K562 (cell line): ENCODE data around the gene GREB1. TPM values are rescaled to one million over a fixed set of nuclear protein-coding genes. Genes with fewer than 3 reads are reported as not detected.

Experiments used
- ATAC-seq: fragments of 200-7000 bp; cut with Tn5 transposase; 3 replicates; pipeline ENCODE4 v1.9.1; 2020; ENCODE audit warnings: moderate library complexity
- BruUV-seq: library from RNA; stranded (reverse); fragments of 400-500 nt; replicated peaks from 2 replicates; lab custom pipeline; 2021; lab: Mats Ljungman, UMichigan
- CTCF ChIA-PET: fragments of 300-600 bp; formaldehyde crosslinking; extraction: SDS; loops from one replicate; lab custom pipeline; 2021; ENCODE audit warnings: low intra/inter-chr PET ratio; lab: Yijun Ruan, JAX
- POLR2A ChIA-PET: fragments of 300-600, 350-650 bp; sonication (Branson Sonifier 250); formaldehyde crosslinking; extraction: SDS; loops from one replicate; lab custom pipeline; 2021; ENCODE audit warnings: antibody characterized with exemption, inconsistent platforms; lab: Yijun Ruan, JAX
- DNase-seq, 4 experiments: peaks; one replicate each; pipeline versions ENCODE4 v3.0.0 to v3.0.0-alpha.2; 2011 to 2018; ENCODE audit warnings: low spot score in 3 of 4, mixed read lengths in 3 of 4; ENCODE audit errors: extremely low read depth in 1 of 4
- FAIRE-seq: peaks from 2 replicates; lab custom pipeline; 2011; peaks lifted over from hg19 to GRCh38; lab: Jason Lieb, UNC
- H2AFZ ChIP-seq: 2 replicates; pipeline ENCODE4 v1.6.0; 2011; ENCODE audit warnings: low read depth, low read length, control low read depth, inconsistent platforms
- H3K27ac ChIP-seq: fragments of 200-600 bp; 3 replicates; pipeline ENCODE4 v1.8.0; 2011; ENCODE audit warnings: low read depth, mild to moderate bottlenecking, control low read depth, inconsistent platforms, low read length, moderate library complexity, mixed read lengths; ENCODE audit errors: extremely low read depth
- H3K27me3 ChIP-seq, 2 experiments: fragments of 300-600 bp in 1 of 2; 2 replicates in 1 of 2; 3 replicates in 1 of 2; pipeline versions ENCODE4 v1.6.0 to v1.8.0; 2011; ENCODE audit warnings: inconsistent platforms in 2 of 2, low read length in 2 of 2, mild to moderate bottlenecking in 1 of 2, mixed read lengths in 1 of 2, moderate library complexity in 1 of 2; ENCODE audit not compliant: control insufficient read depth in 2 of 2, insufficient read depth in 2 of 2
- H3K36me3 ChIP-seq: fragments of 300-600 bp; 3 replicates; pipeline ENCODE4 v1.8.0; 2011; ENCODE audit warnings: mild to moderate bottlenecking, low read length, inconsistent platforms; ENCODE audit not compliant: control insufficient read depth, insufficient read depth
- H3K4me1 ChIP-seq, 2 experiments: fragments of 200-600 bp in 1 of 2; replicated peaks in 1 of 2; 2 replicates in 1 of 2; 3 replicates in 1 of 2; pipeline versions ENCODE4 v1.5.1 to v1.8.0; 2011; ENCODE audit warnings: inconsistent platforms in 2 of 2, low read length in 2 of 2, mild to moderate bottlenecking in 1 of 2, mixed read lengths in 1 of 2, moderate library complexity in 1 of 2; ENCODE audit not compliant: control insufficient read depth in 2 of 2, insufficient read depth in 2 of 2
- H3K4me2 ChIP-seq: 2 replicates; pipeline ENCODE4 v1.6.1; 2011; ENCODE audit warnings: low read length, control low read depth, inconsistent platforms, mixed read lengths; ENCODE audit not compliant: insufficient read depth
- H3K4me3 ChIP-seq: fragments of 200-600 bp; sonication (generic), shearing (Covaris generic); 2 replicates; pipeline ENCODE4 v1.5.1; 2016; ENCODE audit warnings: control low read depth, inconsistent platforms
- H3K79me2 ChIP-seq: fragments of 200-600 bp; 3 replicates; pipeline ENCODE4 v1.8.0; 2011; ENCODE audit warnings: low read length, inconsistent platforms; ENCODE audit not compliant: control insufficient read depth, insufficient read depth
- H3K9ac ChIP-seq, 2 experiments: 2 replicates each; pipeline versions ENCODE4 v1.6.0 to v1.6.1; 2011; ENCODE audit warnings: low read depth in 2 of 2, low read length in 2 of 2, control low read depth in 1 of 2, inconsistent platforms in 1 of 2, mild to moderate bottlenecking in 1 of 2, mixed read lengths in 1 of 2; ENCODE audit not compliant: insufficient read depth in 1 of 2
- H3K9me1 ChIP-seq: one replicate; pipeline ENCODE4 v1.6.0; 2011; ENCODE audit warnings: inconsistent platforms, mild to moderate bottlenecking, low read length, moderate library complexity; ENCODE audit not compliant: control insufficient read depth, insufficient read depth
- H3K9me3 ChIP-seq: replicated peaks from 2 replicates; pipeline ENCODE4 v1.5.1; 2011; ENCODE audit warnings: low read depth, low read length, inconsistent platforms; ENCODE audit not compliant: control insufficient read depth, insufficient read depth
- H4K20me1 ChIP-seq: replicated peaks from 2 replicates; pipeline ENCODE4 v1.6.1; 2011; ENCODE audit warnings: low read length, inconsistent platforms, mixed read lengths; ENCODE audit not compliant: control insufficient read depth, insufficient read depth
- ADNP ChIP-seq: fragments of 200-800 bp; sonication (Bioruptor generic); IDR thresholded peaks from 2 replicates; pipeline ENCODE4 v1.6.1; 2016; ENCODE audit warnings: missing genetic modification characterization, missing compliant biosample characterization
- BCOR ChIP-seq: fragments of 450-650 bp; IDR thresholded peaks from 2 replicates; pipeline ENCODE4 v1.6.1; 2016
- NELFE ChIP-seq: IDR thresholded peaks from 2 replicates; pipeline ENCODE4 v1.6.1; 2011; ENCODE audit warnings: mild to moderate bottlenecking; ENCODE audit not compliant: insufficient read depth, insufficient read length
- NR4A1 ChIP-seq, 2 experiments: fragments of 250-450 bp in 1 of 2; fragments of 450-650 bp in 1 of 2; sonication (Bioruptor Pico) in 1 of 2; IDR thresholded peaks; 2 replicates each; pipeline versions ENCODE4 v1.4.0 to v1.6.1; 2016 to 2020; ENCODE audit warnings: mild to moderate bottlenecking in 2 of 2, missing compliant biosample characterization in 1 of 2, missing genetic modification characterization in 1 of 2, moderate library complexity in 1 of 2
- RAD51 ChIP-seq: fragments of 450-650 bp; IDR thresholded peaks from 2 replicates; pipeline ENCODE4 v1.7.1; 2016; ENCODE audit warnings: low read depth, mild to moderate bottlenecking, borderline replicate concordance
- RBM25 ChIP-seq: fragments of 200-400 bp; formaldehyde crosslinking; IDR thresholded peaks from 2 replicates; pipeline ENCODE4 v1.6.1; 2018; ENCODE audit warnings: low read length, low read depth, moderate library complexity; ENCODE audit not compliant: severe bottlenecking
- RCOR1 ChIP-seq, 2 experiments: IDR thresholded peaks; 2 replicates each; pipeline ENCODE4 v1.6.1; 2012; ENCODE audit warnings: low read depth in 2 of 2, low read length in 2 of 2, borderline replicate concordance in 1 of 2, improper control_type of control experiment in 1 of 2
- SMC3 ChIP-seq: conservative IDR thresholded peaks from 2 replicates; pipeline ENCODE4 v1.6.1; 2011; ENCODE audit warnings: low read depth, low read length, improper control_type of control experiment; ENCODE audit not compliant: insufficient read depth
- WGBS: fragments of 100-300 bp; shearing (Covaris generic); methylation state at CpG from one replicate; pipeline ENCODE4 v1.1.6; 2016; ENCODE audit warnings: low coverage, mixed read lengths; ENCODE audit not compliant: insufficient coverage; ENCODE audit errors: missing lambda C conversion rate; 5-methylcytosine and 5-hydroxymethylcytosine counted together
- in situ Hi-C: fragments of 300-500 bp; cut with MboI; formaldehyde crosslinking; loops from 4 replicates; pipeline ENCODE4 v1.15.0; 2018; ENCODE audit warnings: inconsistent platforms, mixed read lengths
- intact Hi-C: fragments of 100-400 bp; cut with micrococcal nuclease; formaldehyde crosslinking; loops from 2 replicates; pipeline ENCODE4 v1.14.2; 2022
- polyA plus RNA-seq, 8 experiments: library from polyadenylated mRNA; depleted of rRNA in 4 of 8; stranded (reverse) in 5 of 8; unstranded in 3 of 8; fragments of >200 nt; fragmentation: Nextera tagmentation in 2 of 8; fragmentation: Illumina TruSeq in 1 of 8; extraction: Ambion mirVana in 2 of 8; extraction: Trizol in 1 of 8; gene quantifications; 2 replicates each; pipeline versions ENCODE4 v1.2.1 to v1.2.3, GENCODE V29; 2011 to 2014; ENCODE audit warnings: inconsistent platforms in 1 of 8, missing spikeins in 1 of 8
- total RNA-seq, 7 experiments: library from RNA; depleted of rRNA in 6 of 7; stranded (reverse); fragments of >200 nt in 6 of 7; fragmentation: Illumina TruSeq in 2 of 7; extraction: Trizol in 2 of 7; gene quantifications; 2 replicates each; pipeline versions ENCODE4 v1.2.1 to v1.2.3, GENCODE V29; 2011 to 2021; ENCODE audit warnings: low replicate concordance in 1 of 7

Gene GREB1
- total and polyA plus RNA-seq, 9 of the 15 experiments (the other 6 are each of a cell fraction or from before 2014, with no cell fraction given) = 0.04 to 0.86 (median 0.10) TPM; not detected in 1

DNA sequence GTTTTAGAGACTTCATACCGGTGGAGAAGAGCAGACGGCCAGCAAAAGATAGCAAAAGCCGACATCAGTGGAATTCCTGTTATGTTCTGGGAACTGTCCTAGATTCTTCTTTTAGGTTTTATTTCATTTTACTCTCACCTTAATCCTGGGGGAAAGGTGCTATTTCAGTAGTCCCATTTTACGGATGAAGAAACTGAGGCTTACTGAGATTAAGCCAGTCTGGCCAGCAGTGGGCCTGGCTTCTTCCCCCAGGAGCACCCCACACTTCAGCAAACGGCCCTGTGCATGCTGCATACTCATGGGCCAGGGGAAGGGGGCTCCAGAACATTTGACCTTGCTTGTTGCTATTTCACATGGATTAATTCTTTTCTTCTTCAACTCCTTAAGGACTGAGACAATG lies 79.5 kb downstream of the GREB1 start:
- FAIRE-seq (no peak), DNase-seq (no peak), ATAC-seq (no peak)
- in situ Hi-C loops (no loop called here), intact Hi-C loops (no loop called here)
- ChIA-PET CTCF (no interaction called here), POLR2A (no interaction called here)
- Histone ChIP-seq H3K4me1 (peaks cover 0 to 9% of the 10 kb centered on the region in 2 experiments; a peak in 2 of 5 replicates), H3K4me2 (no peak overlapping the region), H3K36me3 (no peaks in the 10 kb centered on the region), H3K9ac (no peak overlapping the region), H3K27me3 (peaks cover 62 to 88% of the 10 kb centered on the region in 2 experiments), H4K20me1 (0 out of 2 replicates have a peak, but pooled peaks cover 10% of the 10 kb centered on the region), H3K9me1 (no peaks in the 10 kb centered on the region), H3K9me3 (no peaks in the 10 kb centered on the region), H3K79me2 (no peaks in the 10 kb centered on the region), H2AFZ (no peak overlapping the region), H3K27ac (no peak overlapping the region), H3K4me3 (no peak overlapping the region)
- no peak for TF ChIP-seq NR4A1 (CRISPR knock-in tag; IDR thresholded peaks at IDR 0.05)
- TF ChIP-seq NR4A1 (tag; IDR thresholded peaks at IDR 0.05) = no peak
- TF ChIP-seq NELFE = no peak
- TF ChIP-seq RBM25 = peak; percentile 61
- no peak for TF ChIP-seq RAD51
- 0 out of 2 replicates have a peak, but pooled peaks have one; percentile 34 for TF ChIP-seq BCOR
- TF ChIP-seq SMC3 = no peak
- TF ChIP-seq ADNP (tag) = 0 out of 2 replicates have a peak, but pooled peaks have one; percentile 22
- peak in 1 of 2 experiments; percentile 18; a peak in 1 of 4 replicates for TF ChIP-seq RCOR1 (IDR thresholded peaks at IDR 0.05; ENCODE audit: borderline replicate concordance in 1 of 2, low read depth in 2 of 2, low read length in 2 of 2)
- BruUV-seq = no TSS peak
- WGBS = 5% methylated on average over 5 of the region's 5 CpGs
